K562 (cell line): ENCODE measurements around the gene ATP6V0E2. TPM values are rescaled to one million over a fixed set of nuclear protein-coding genes. Genes with fewer than 3 reads are reported as not detected.
A peak's percentile ranks its signal among the peaks of the same experiment; 100 is the strongest.

Experiments
- BCOR ChIP-seq: fragments of 450-650 bp; IDR thresholded peaks from 2 replicates; pipeline ENCODE4 v1.6.1; 2016
- FOXM1 ChIP-seq, 2 experiments: fragments of 450-650 bp in 1 of 2; sonication (generic) in 1 of 2; formaldehyde crosslinking in 1 of 2; IDR thresholded peaks; 2 replicates each; pipeline versions ENCODE4 v1.6.1 to v1.9.0; 2017 to 2022; ENCODE audit warnings: low read depth in 2 of 2, mild to moderate bottlenecking in 2 of 2, missing genetic modification reagents in 1 of 2, moderate library complexity in 1 of 2
- ILF3 ChIP-seq: fragments of 450-650 bp; IDR thresholded peaks from 2 replicates; pipeline ENCODE4 v1.6.1; 2018; ENCODE audit warnings: antibody characterized with exemption, mild to moderate bottlenecking, moderate library complexity, borderline replicate concordance
- KLF10 ChIP-seq: fragments of 250-450 bp; sonication (Bioruptor Pico); IDR thresholded peaks from 2 replicates; pipeline ENCODE4 v1.6.1; 2021; ENCODE audit warnings: matching md5 sums
- MAFK ChIP-seq: IDR thresholded peaks from 2 replicates; pipeline ENCODE4 v1.6.1; 2011; ENCODE audit warnings: low read length, improper control_type of control experiment
- NFRKB ChIP-seq: fragments of 450-650 bp; IDR thresholded peaks from 2 replicates; pipeline ENCODE4 v1.6.1; 2016; ENCODE audit warnings: low read depth
- PHF8 ChIP-seq: fragments of 200-600 bp; sonication (generic); IDR thresholded peaks from 2 replicates; pipeline ENCODE4 v1.6.1; 2012; ENCODE audit warnings: mixed run types, mild to moderate bottlenecking, inconsistent platforms, low read length, moderate library complexity, borderline replicate concordance
- PYGO2 ChIP-seq: fragments of 450-650 bp; IDR thresholded peaks from 2 replicates; pipeline ENCODE4 v1.6.1; 2016; ENCODE audit warnings: mild to moderate bottlenecking, missing genetic modification characterization, moderate library complexity, missing compliant biosample characterization
- RBM22 ChIP-seq: fragments of 200-400 bp; formaldehyde crosslinking; IDR thresholded peaks from 2 replicates; pipeline ENCODE4 v1.6.1; 2018; ENCODE audit warnings: low read length, low read depth; ENCODE audit not compliant: poor library complexity, severe bottlenecking
- STAT5B ChIP-seq: fragments of 250-450 bp; sonication (Bioruptor Pico); IDR thresholded peaks from 2 replicates; pipeline ENCODE4 v1.8.0; 2021; ENCODE audit warnings: mild to moderate bottlenecking, inconsistent platforms
- TCF7L2 ChIP-seq: fragments of 150-350 bp; IDR thresholded peaks from 2 replicates; pipeline ENCODE4 v1.6.1; 2016; ENCODE audit warnings: low read depth, mild to moderate bottlenecking, low read length, moderate library complexity
- ZNF217 ChIP-seq: sonication (generic); formaldehyde crosslinking; IDR thresholded peaks from 2 replicates; pipeline ENCODE4 v1.8.0; 2022; ENCODE audit warnings: mild to moderate bottlenecking, missing genetic modification reagents
- ZNF311 ChIP-seq: fragments of 250-450 bp; sonication (Bioruptor Pico); IDR thresholded peaks from 2 replicates; pipeline ENCODE4 v1.4.0; 2020; ENCODE audit warnings: mild to moderate bottlenecking, moderate library complexity
- ZNF41 ChIP-seq: fragments of 250-450 bp; sonication (Bioruptor Pico); conservative IDR thresholded peaks from 2 replicates; pipeline ENCODE4 v1.4.0; 2020; ENCODE audit warnings: mild to moderate bottlenecking
- polyA plus RNA-seq, 8 experiments: library from polyadenylated mRNA; depleted of rRNA in 4 of 8; stranded (reverse) in 5 of 8; unstranded in 3 of 8; fragments of >200 nt; fragmentation: Nextera tagmentation in 2 of 8; fragmentation: Illumina TruSeq in 1 of 8; extraction: Ambion mirVana in 2 of 8; extraction: Trizol in 1 of 8; gene quantifications; 2 replicates each; pipeline versions ENCODE4 v1.2.1 to v1.2.3, GENCODE V29; 2011 to 2014; ENCODE audit warnings: inconsistent platforms in 1 of 8, missing spikeins in 1 of 8
- total RNA-seq, 7 experiments: library from RNA; depleted of rRNA in 6 of 7; stranded (reverse); fragments of >200 nt in 6 of 7; fragmentation: Illumina TruSeq in 2 of 7; extraction: Trizol in 2 of 7; gene quantifications; 2 replicates each; pipeline versions ENCODE4 v1.2.1 to v1.2.3, GENCODE V29; 2011 to 2021; ENCODE audit warnings: low replicate concordance in 1 of 7
- TF ChIP-seq, protein P1 (sequence below): fragments of 150-350 bp; conservative IDR thresholded peaks from 2 replicates; pipeline ENCODE4 v1.6.1; 2014; ENCODE audit warnings: low read length
- TF ChIP-seq, protein P2 (sequence below): fragments of 450-650 bp; IDR thresholded peaks from 2 replicates; pipeline ENCODE4 v1.6.1; 2017; ENCODE audit warnings: mild to moderate bottlenecking, moderate library complexity
- TF ChIP-seq, protein P3 (sequence below): sonication (generic); formaldehyde crosslinking; IDR thresholded peaks from 2 replicates; pipeline ENCODE4 v1.8.0; 2022; ENCODE audit warnings: mild to moderate bottlenecking, missing genetic modification reagents
- TF ChIP-seq, protein P4 (sequence below): fragments of 450-650 bp; IDR thresholded peaks from 2 replicates; pipeline ENCODE4 v1.6.1; 2016
- TF ChIP-seq, protein P5 (sequence below): fragments of 450-650 bp; formaldehyde crosslinking; IDR thresholded peaks from 2 replicates; pipeline ENCODE4 v1.4.0; 2020; ENCODE audit warnings: mild to moderate bottlenecking, moderate library complexity

The ATP6V0E2 gene
- total and polyA plus RNA-seq, 9 of the 15 experiments (the other 6 are each of a cell fraction or from before 2014, with no cell fraction given) = 0.55 to 18.5 (median 10.9) TPM

GRCh38 chr7:149824748-149825566 is 48.8 kb upstream of the ATP6V0E2 start (continued):
- TF ChIP-seq, protein P1, sequence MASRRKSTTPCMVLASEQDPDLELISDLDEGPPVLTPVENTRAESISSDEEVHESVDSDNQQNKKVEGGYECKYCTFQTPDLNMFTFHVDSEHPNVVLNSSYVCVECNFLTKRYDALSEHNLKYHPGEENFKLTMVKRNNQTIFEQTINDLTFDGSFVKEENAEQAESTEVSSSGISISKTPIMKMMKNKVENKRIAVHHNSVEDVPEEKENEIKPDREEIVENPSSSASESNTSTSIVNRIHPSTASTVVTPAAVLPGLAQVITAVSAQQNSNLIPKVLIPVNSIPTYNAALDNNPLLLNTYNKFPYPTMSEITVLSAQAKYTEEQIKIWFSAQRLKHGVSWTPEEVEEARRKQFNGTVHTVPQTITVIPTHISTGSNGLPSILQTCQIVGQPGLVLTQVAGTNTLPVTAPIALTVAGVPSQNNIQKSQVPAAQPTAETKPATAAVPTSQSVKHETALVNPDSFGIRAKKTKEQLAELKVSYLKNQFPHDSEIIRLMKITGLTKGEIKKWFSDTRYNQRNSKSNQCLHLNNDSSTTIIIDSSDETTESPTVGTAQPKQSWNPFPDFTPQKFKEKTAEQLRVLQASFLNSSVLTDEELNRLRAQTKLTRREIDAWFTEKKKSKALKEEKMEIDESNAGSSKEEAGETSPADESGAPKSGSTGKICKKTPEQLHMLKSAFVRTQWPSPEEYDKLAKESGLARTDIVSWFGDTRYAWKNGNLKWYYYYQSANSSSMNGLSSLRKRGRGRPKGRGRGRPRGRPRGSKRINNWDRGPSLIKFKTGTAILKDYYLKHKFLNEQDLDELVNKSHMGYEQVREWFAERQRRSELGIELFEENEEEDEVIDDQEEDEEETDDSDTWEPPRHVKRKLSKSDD = no peak
- TF ChIP-seq FOXM1 (IDR thresholded peaks at IDR 0.05; ENCODE audit: low read depth) (no peak), FOXM1 (CRISPR knock-in tag; IDR thresholded peaks at IDR 0.05; ENCODE audit: low read depth) (no peak), STAT5B (CRISPR knock-in tag) (no peak), PYGO2 (tag) (no peak), ZNF41 (CRISPR knock-in tag) (no peak), KLF10 (no peak), ZNF217 (CRISPR knock-in tag) (no peak), ILF3 (no peak), PHF8 (no peak), MAFK (peak; percentile 26; the same call in 1 of the 2 replicates), BCOR (no peak), NFRKB (no peak), RBM22 (no peak), ZNF311 (CRISPR knock-in tag) (no peak), TCF7L2 (no peak)
- TF ChIP-seq, protein P2, sequence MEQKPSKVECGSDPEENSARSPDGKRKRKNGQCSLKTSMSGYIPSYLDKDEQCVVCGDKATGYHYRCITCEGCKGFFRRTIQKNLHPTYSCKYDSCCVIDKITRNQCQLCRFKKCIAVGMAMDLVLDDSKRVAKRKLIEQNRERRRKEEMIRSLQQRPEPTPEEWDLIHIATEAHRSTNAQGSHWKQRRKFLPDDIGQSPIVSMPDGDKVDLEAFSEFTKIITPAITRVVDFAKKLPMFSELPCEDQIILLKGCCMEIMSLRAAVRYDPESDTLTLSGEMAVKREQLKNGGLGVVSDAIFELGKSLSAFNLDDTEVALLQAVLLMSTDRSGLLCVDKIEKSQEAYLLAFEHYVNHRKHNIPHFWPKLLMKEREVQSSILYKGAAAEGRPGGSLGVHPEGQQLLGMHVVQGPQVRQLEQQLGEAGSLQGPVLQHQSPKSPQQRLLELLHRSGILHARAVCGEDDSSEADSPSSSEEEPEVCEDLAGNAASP = no peak
- TF ChIP-seq, protein P3, sequence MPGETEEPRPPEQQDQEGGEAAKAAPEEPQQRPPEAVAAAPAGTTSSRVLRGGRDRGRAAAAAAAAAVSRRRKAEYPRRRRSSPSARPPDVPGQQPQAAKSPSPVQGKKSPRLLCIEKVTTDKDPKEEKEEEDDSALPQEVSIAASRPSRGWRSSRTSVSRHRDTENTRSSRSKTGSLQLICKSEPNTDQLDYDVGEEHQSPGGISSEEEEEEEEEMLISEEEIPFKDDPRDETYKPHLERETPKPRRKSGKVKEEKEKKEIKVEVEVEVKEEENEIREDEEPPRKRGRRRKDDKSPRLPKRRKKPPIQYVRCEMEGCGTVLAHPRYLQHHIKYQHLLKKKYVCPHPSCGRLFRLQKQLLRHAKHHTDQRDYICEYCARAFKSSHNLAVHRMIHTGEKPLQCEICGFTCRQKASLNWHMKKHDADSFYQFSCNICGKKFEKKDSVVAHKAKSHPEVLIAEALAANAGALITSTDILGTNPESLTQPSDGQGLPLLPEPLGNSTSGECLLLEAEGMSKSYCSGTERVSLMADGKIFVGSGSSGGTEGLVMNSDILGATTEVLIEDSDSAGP (CRISPR knock-in tag) = 0 out of 2 replicates have a peak, but pooled peaks have one; percentile 54
- TF ChIP-seq, protein P4, sequence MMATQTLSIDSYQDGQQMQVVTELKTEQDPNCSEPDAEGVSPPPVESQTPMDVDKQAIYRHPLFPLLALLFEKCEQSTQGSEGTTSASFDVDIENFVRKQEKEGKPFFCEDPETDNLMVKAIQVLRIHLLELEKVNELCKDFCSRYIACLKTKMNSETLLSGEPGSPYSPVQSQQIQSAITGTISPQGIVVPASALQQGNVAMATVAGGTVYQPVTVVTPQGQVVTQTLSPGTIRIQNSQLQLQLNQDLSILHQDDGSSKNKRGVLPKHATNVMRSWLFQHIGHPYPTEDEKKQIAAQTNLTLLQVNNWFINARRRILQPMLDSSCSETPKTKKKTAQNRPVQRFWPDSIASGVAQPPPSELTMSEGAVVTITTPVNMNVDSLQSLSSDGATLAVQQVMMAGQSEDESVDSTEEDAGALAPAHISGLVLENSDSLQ = peak; percentile 97
- TF ChIP-seq, protein P5, sequence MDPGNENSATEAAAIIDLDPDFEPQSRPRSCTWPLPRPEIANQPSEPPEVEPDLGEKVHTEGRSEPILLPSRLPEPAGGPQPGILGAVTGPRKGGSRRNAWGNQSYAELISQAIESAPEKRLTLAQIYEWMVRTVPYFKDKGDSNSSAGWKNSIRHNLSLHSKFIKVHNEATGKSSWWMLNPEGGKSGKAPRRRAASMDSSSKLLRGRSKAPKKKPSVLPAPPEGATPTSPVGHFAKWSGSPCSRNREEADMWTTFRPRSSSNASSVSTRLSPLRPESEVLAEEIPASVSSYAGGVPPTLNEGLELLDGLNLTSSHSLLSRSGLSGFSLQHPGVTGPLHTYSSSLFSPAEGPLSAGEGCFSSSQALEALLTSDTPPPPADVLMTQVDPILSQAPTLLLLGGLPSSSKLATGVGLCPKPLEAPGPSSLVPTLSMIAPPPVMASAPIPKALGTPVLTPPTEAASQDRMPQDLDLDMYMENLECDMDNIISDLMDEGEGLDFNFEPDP (CRISPR knock-in tag) = no peak
